Panc1 (cell line): Measurements from ENCODE around the gene HOXD3. TPM values are rescaled to one million over a fixed set of nuclear protein-coding genes. Genes with fewer than 3 reads are reported as not detected.

Experiments used
- ATAC-seq: fragments of 200-7000 bp; cut with Tn5 transposase; 2 replicates; pipeline ENCODE4 v1.9.1; 2020; ENCODE audit warnings: mild to moderate bottlenecking, moderate library complexity
- BruUV-seq: library from RNA; stranded (reverse); fragments of 400-500 nt; replicated peaks from 2 replicates; lab custom pipeline; 2021; lab: Mats Ljungman, UMichigan
- CTCF ChIA-PET: fragments of 300-600 bp; sonication (Branson Sonifier 250); formaldehyde crosslinking; loops from one replicate; lab custom pipeline; 2022; ENCODE audit warnings: antibody characterized with exemption; lab: Charles Lee
- POLR2A ChIA-PET: fragments of 300-600 bp; sonication (Branson Sonifier 250); formaldehyde crosslinking; loops from one replicate; lab custom pipeline; 2022; ENCODE audit warnings: antibody characterized with exemption; lab: Charles Lee
- DNase-seq: peaks from one replicate; pipeline ENCODE4 v3.0.0-alpha.2; 2010; ENCODE audit warnings: low read depth, low spot score
- H3K27ac ChIP-seq: 2 replicates; pipeline ENCODE4 v1.5.1; 2011; ENCODE audit warnings: mild to moderate bottlenecking, low read length, inconsistent platforms
- H3K27me3 ChIP-seq: fragments of 200-500 bp; sonication (Bioruptor generic); 2 replicates; pipeline ENCODE4 v1.6.0; 2014; ENCODE audit warnings: low read length, inconsistent platforms; ENCODE audit not compliant: control insufficient read depth, insufficient read depth
- H3K36me3 ChIP-seq: fragments of 200-500 bp; sonication (Bioruptor generic); 2 replicates; pipeline ENCODE4 v1.5.1; 2014; ENCODE audit warnings: inconsistent platforms, mild to moderate bottlenecking, low read length, moderate library complexity; ENCODE audit not compliant: control insufficient read depth, insufficient read depth
- H3K4me1 ChIP-seq: 2 replicates; pipeline ENCODE4 v1.5.1; 2011; ENCODE audit warnings: inconsistent platforms, mild to moderate bottlenecking, low read length, moderate library complexity; ENCODE audit not compliant: control insufficient read depth, insufficient read depth
- H3K4me3 ChIP-seq, 2 experiments: 2 replicates each; pipeline ENCODE4 v1.5.1; 2011 to 2012; ENCODE audit warnings: low read depth in 2 of 2, low read length in 2 of 2, mild to moderate bottlenecking in 2 of 2, inconsistent platforms in 1 of 2, moderate library complexity in 1 of 2
- H3K9me3 ChIP-seq: fragments of 200-500 bp; sonication (Bioruptor generic); 2 replicates; pipeline ENCODE4 v1.5.1; 2014; ENCODE audit warnings: low read depth, mild to moderate bottlenecking, inconsistent platforms, low read length, moderate library complexity; ENCODE audit not compliant: control insufficient read depth, insufficient read depth
- CTCF ChIP-seq: fragments of 450-650 bp; IDR thresholded peaks from 2 replicates; pipeline ENCODE4 v1.5.1; 2017; ENCODE audit warnings: mild to moderate bottlenecking
- POLR2AphosphoS5 ChIP-seq: IDR thresholded peaks from 2 replicates; pipeline ENCODE4 v1.6.1; 2012; ENCODE audit warnings: mild to moderate bottlenecking, low read depth, low read length, moderate library complexity
- REST ChIP-seq, 2 experiments: IDR thresholded peaks; 2 replicates each; pipeline ENCODE4 v1.6.1; 2011 to 2012; ENCODE audit warnings: low read depth in 2 of 2, control low read depth in 1 of 2, low read length in 1 of 2, mild to moderate bottlenecking in 1 of 2, moderate library complexity in 1 of 2; ENCODE audit not compliant: insufficient read depth in 1 of 2
- SIN3A ChIP-seq: IDR thresholded peaks from 2 replicates; pipeline ENCODE4 v1.6.1; 2012; ENCODE audit warnings: low read depth, mild to moderate bottlenecking, low read length, moderate library complexity, borderline replicate concordance; ENCODE audit not compliant: insufficient read depth
- TCF7L2 ChIP-seq: IDR thresholded peaks from 2 replicates; pipeline ENCODE4 v1.6.1; 2011; ENCODE audit warnings: mild to moderate bottlenecking, low read depth, low read length, inconsistent platforms
- in situ Hi-C: cut with HindIII; loops from 2 replicates; pipeline ENCODE4 v1.10.0; 2016; ENCODE audit warnings: low sequenced_read_pairs, low pct_unique_long_range_greater_than_20kb
- intact Hi-C: fragments of 100-400 bp; cut with micrococcal nuclease; formaldehyde crosslinking; loops from one replicate; pipeline ENCODE4 v1.10.0; 2022; ENCODE audit not compliant: unreplicated experiment
- total RNA-seq: library from RNA; stranded (reverse); gene quantifications from one replicate; pipeline ENCODE4 v1.2.1, GENCODE V29; 2021; ENCODE audit not compliant: unreplicated experiment

HOXD3 gene
- total RNA-seq, 1 experiment from 2014 or later: 1.8 TPM

- ChIA-PET POLR2A (no interaction called here), CTCF (interaction anchor here (0.7 to 1.5 kb wide), 8 partner anchors 12 to 1028 kb away, joined by 3 to 11 read pairs (median 4); partner anchors contain the start of gene HOXD4)
- in situ Hi-C loops (no loop called here), intact Hi-C loops (loop anchor here (2.0 to 10.0 kb wide), 5 partner anchors 512 to 1035 kb away; no protein-coding TSS in a partner anchor)
- DNase-seq (no peak), ATAC-seq (peak; percentile 72; the same call in 1 of the 2 replicates)
- no peak overlapping the region for H3K27ac ChIP-seq
- BruUV-seq: no TSS peak
- TF ChIP-seq CTCF (peak; percentile 87), SIN3A (no peak), REST (IDR thresholded peaks at IDR 0.05; ENCODE audit: insufficient read depth in 1 of 2, low read depth in 2 of 2, low read length in 1 of 2) (no peak)
- H3K4me1 ChIP-seq: peaks cover 7% of the 10 kb centered on the region
- no peaks in the 10 kb centered on the region for H3K36me3 ChIP-seq
- H3K27me3 ChIP-seq: no peaks in the 10 kb centered on the region
- peak overlapping the region in 1 of 2 experiments; percentile 25; a peak in 1 of 4 replicates for H3K4me3 ChIP-seq
- H3K9me3 ChIP-seq: no peaks in the 10 kb centered on the region
Observed at GRCh38 chr2:176126929-176127773, 30.0 kb upstream of the HOXD3 start.

GRCh38 chr2:176127774-176128072 is 29.4 kb upstream of the HOXD3 start:
- Histone ChIP-seq H3K36me3 (no peaks in the 10 kb centered on the region), H3K4me1 (peaks cover 7% of the 10 kb centered on the region), H3K27ac (no peak overlapping the region), H3K4me3 (no peak overlapping the region), H3K9me3 (no peaks in the 10 kb centered on the region), H3K27me3 (no peaks in the 10 kb centered on the region)
- no peak for TF ChIP-seq POLR2AphosphoS5
- TF ChIP-seq SIN3A: no peak
- TF ChIP-seq REST (IDR thresholded peaks at IDR 0.05; ENCODE audit: insufficient read depth in 1 of 2, low read depth in 2 of 2, low read length in 1 of 2): no peak
- no peak for TF ChIP-seq CTCF
- no peak for TF ChIP-seq TCF7L2
- ATAC-seq (no peak), DNase-seq (no peak)
- POLR2A ChIA-PET: no interaction called here
- in situ Hi-C loops (no loop called here), intact Hi-C loops (loop anchor here (2.0 to 10.0 kb wide), 5 partner anchors 511 to 1035 kb away; no protein-coding TSS in a partner anchor)
- no TSS peak for BruUV-seq
- CTCF ChIA-PET: interaction anchor here (0.6 kb wide), 1 partner anchor 64 kb away, joined by 6 read pairs; no protein-coding TSS in a partner anchor
